Calu3 (cell line): ENCODE data around the gene PPP2R3B. TPM values are rescaled to one million over a fixed set of nuclear protein-coding genes. Genes with fewer than 3 reads are reported as not detected.
"Not testable (repeated sequence)": the region's sequence is repeated elsewhere in the genome, so short reads cannot be mapped to it uniquely, and the experiment has no call there.

ENCODE experiments used
- BruUV-seq: library from RNA; stranded (reverse); fragments of 400-500 nt; replicated peaks from 2 replicates; lab custom pipeline; 2021; lab: Mats Ljungman, UMichigan
- CTCF ChIA-PET: fragments of 300-600 bp; sonication (Branson Sonifier 250); formaldehyde crosslinking; loops from one replicate; lab custom pipeline; 2022; ENCODE audit warnings: antibody characterized with exemption; lab: Charles Lee
- DNase-seq: peaks from one replicate; pipeline ENCODE4 v3.0.0; 2022
- H3K27ac Mint-ChIP-seq: one replicate; pipeline ENCODE4 v1.8.0; 2022; ENCODE audit warnings: mixed read lengths; ENCODE audit not compliant: unreplicated experiment
- H3K27me3 Mint-ChIP-seq: one replicate; pipeline ENCODE4 v1.8.0; 2022; ENCODE audit warnings: mixed read lengths; ENCODE audit not compliant: unreplicated experiment
- H3K36me3 Mint-ChIP-seq: one replicate; pipeline ENCODE4 v1.8.0; 2022; ENCODE audit warnings: mild to moderate bottlenecking, moderate library complexity, mixed read lengths; ENCODE audit not compliant: insufficient read depth, unreplicated experiment
- H3K4me1 Mint-ChIP-seq: one replicate; pipeline ENCODE4 v1.8.0; 2022; ENCODE audit warnings: mild to moderate bottlenecking, low read depth, mixed read lengths; ENCODE audit not compliant: unreplicated experiment
- H3K4me3 Mint-ChIP-seq: one replicate; pipeline ENCODE4 v1.8.0; 2022; ENCODE audit warnings: mild to moderate bottlenecking, low read depth, moderate library complexity, mixed read lengths; ENCODE audit not compliant: unreplicated experiment
- H3K9me3 Mint-ChIP-seq: one replicate; pipeline ENCODE4 v1.8.0; 2022; ENCODE audit warnings: low read depth, mixed read lengths; ENCODE audit not compliant: unreplicated experiment
- intact Hi-C: fragments of 100-400 bp; cut with micrococcal nuclease; formaldehyde crosslinking; loops from one replicate; pipeline ENCODE4 v1.10.0; 2022; ENCODE audit not compliant: unreplicated experiment
- total RNA-seq: library from RNA; stranded (reverse); gene quantifications from 2 replicates; pipeline ENCODE4 v1.2.3, GENCODE V29; 2022
- TF ChIP-seq, protein P1 (sequence below): fragments of 200-600 bp; IDR thresholded peaks from one replicate; pipeline ENCODE4 v1.8.0; 2022; ENCODE audit warnings: antibody characterized with exemption; ENCODE audit not compliant: unreplicated experiment

PPP2R3B gene
- total RNA-seq, 1 experiment from 2014 or later, result 25.4 TPM

- no peak for DNase-seq
- H3K27me3 Mint-ChIP-seq, result no peaks in the 10 kb centered on the region
- TF ChIP-seq, protein P1, sequence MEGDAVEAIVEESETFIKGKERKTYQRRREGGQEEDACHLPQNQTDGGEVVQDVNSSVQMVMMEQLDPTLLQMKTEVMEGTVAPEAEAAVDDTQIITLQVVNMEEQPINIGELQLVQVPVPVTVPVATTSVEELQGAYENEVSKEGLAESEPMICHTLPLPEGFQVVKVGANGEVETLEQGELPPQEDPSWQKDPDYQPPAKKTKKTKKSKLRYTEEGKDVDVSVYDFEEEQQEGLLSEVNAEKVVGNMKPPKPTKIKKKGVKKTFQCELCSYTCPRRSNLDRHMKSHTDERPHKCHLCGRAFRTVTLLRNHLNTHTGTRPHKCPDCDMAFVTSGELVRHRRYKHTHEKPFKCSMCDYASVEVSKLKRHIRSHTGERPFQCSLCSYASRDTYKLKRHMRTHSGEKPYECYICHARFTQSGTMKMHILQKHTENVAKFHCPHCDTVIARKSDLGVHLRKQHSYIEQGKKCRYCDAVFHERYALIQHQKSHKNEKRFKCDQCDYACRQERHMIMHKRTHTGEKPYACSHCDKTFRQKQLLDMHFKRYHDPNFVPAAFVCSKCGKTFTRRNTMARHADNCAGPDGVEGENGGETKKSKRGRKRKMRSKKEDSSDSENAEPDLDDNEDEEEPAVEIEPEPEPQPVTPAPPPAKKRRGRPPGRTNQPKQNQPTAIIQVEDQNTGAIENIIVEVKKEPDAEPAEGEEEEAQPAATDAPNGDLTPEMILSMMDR, result no peak
- peaks cover 3% of the 10 kb centered on the region for H3K9me3 Mint-ChIP-seq
- H3K36me3 Mint-ChIP-seq, result peaks cover 19% of the 10 kb centered on the region
- H3K4me1 Mint-ChIP-seq, result no peaks in the 10 kb centered on the region
- intact Hi-C loops, result no loop called here
- no TSS peak for BruUV-seq
- CTCF ChIA-PET, result no interaction called here
- no peak overlapping the region for H3K27ac Mint-ChIP-seq
- no peak overlapping the region for H3K4me3 Mint-ChIP-seq
These were observed 34.0 kb downstream of the PPP2R3B start for GRCh38 chrX:352582-353314.

DNA sequence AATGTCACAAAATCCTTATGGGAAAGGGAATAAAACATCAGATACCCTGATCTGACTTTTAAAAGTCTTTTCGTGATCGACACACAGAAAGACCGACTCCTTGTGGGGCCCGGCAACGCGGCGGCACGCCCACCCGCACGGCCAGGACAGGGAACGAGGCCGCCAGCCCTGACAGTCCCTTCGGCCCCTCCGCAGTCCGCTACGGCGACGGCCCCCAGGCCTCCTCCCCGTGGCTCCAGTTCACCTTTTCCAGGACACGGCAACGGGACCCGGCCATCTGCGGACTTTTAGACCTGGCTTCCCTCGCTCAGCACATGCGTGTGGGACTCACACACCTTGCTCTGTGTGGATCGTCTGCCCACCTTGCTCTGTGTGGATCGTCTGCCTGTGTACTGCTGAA lies 34.5 kb downstream of the PPP2R3B start:
- Mint-ChIP-seq H3K4me1 (no peaks in the 10 kb centered on the region), H3K27me3 (no peaks in the 10 kb centered on the region), H3K9me3 (peaks cover 3% of the 10 kb centered on the region), H3K4me3 (no peak overlapping the region), H3K36me3 (peaks cover 13% of the 10 kb centered on the region), H3K27ac (no peak overlapping the region)
- intact Hi-C loops, result no loop called here
- no peak for DNase-seq
- CTCF ChIA-PET, result no interaction called here
- TF ChIP-seq, protein P1, result no peak
- no TSS peak for BruUV-seq

- no TSS peak for BruUV-seq
- CTCF ChIA-PET, result no interaction called here
- H3K27me3 Mint-ChIP-seq, result no peaks in the 10 kb centered on the region
- no peak overlapping the region for H3K4me3 Mint-ChIP-seq
- H3K4me1 Mint-ChIP-seq, result no peaks in the 10 kb centered on the region
- H3K27ac Mint-ChIP-seq, result no peak overlapping the region
- H3K36me3 Mint-ChIP-seq, result peaks cover 11% of the 10 kb centered on the region
- DNase-seq, result no peak
- H3K9me3 Mint-ChIP-seq, result peaks cover 3% of the 10 kb centered on the region
- TF ChIP-seq, protein P1, result no peak
- intact Hi-C loops, result no loop called here
These were observed 35.0 kb downstream of the PPP2R3B start for GRCh38 chrX:351736-352135.

DNA sequence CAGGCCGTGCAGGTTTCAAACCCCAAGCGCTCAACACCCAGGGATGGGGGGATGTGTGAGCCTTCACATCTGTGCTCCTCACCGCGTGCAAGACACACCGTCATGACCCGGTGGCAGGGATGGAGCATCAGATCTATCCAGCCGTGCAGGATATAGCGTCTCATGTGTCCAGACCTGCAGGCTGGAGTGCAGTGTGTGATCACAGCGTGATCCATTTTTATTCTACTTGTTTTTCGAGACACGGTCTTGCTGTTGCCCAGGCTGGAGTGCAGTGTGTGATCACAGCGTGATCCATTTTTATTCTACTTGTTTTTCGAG lies 35.4 kb downstream of the PPP2R3B start:
- intact Hi-C loops, BruUV-seq, DNase-seq, H3K9me3 Mint-ChIP-seq, H3K27ac Mint-ChIP-seq, H3K4me3 Mint-ChIP-seq, CTCF ChIA-PET, H3K27me3 Mint-ChIP-seq, H3K4me1 Mint-ChIP-seq: not testable (repeated sequence)
- H3K36me3 Mint-ChIP-seq, result peaks cover 11% of the 10 kb centered on the region
